ENCODE data around the gene TMPRSS6.

GRCh38 chr22:37126882-37127281, 17.4 kb upstream of the TMPRSS6 start:
- TF ChIP-seq EZH2 (IDR thresholded peaks at IDR 0.05; ENCODE audit: low read depth, low read length, severe bottlenecking) (no peak), HDAC6 (IDR thresholded peaks at IDR 0.05; ENCODE audit: low read depth, low read length) (no peak)
- TF ChIP-seq, protein P1, sequence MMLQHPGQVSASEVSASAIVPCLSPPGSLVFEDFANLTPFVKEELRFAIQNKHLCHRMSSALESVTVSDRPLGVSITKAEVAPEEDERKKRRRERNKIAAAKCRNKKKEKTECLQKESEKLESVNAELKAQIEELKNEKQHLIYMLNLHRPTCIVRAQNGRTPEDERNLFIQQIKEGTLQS (IDR thresholded peaks at IDR 0.05; ENCODE audit: insufficient read depth, low read depth, low read length), result no peak
- TF ChIP-seq, protein P2, sequence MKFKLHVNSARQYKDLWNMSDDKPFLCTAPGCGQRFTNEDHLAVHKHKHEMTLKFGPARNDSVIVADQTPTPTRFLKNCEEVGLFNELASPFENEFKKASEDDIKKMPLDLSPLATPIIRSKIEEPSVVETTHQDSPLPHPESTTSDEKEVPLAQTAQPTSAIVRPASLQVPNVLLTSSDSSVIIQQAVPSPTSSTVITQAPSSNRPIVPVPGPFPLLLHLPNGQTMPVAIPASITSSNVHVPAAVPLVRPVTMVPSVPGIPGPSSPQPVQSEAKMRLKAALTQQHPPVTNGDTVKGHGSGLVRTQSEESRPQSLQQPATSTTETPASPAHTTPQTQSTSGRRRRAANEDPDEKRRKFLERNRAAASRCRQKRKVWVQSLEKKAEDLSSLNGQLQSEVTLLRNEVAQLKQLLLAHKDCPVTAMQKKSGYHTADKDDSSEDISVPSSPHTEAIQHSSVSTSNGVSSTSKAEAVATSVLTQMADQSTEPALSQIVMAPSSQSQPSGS (IDR thresholded peaks at IDR 0.05; ENCODE audit: low read length), result no peak
